Caco-2 (cell line): ENCODE measurements around the gene KIF18B. TPM values are rescaled to one million over a fixed set of nuclear protein-coding genes. Genes with fewer than 3 reads are reported as not detected.

Experiments
- BruUV-seq: library from RNA; stranded (reverse); fragments of 400-500 nt; replicated peaks from 2 replicates; lab custom pipeline; 2021; lab: Mats Ljungman, UMichigan
- CTCF ChIA-PET: fragments of 300-600 bp; sonication (Branson Sonifier 250); formaldehyde crosslinking; loops from one replicate; lab custom pipeline; 2022; ENCODE audit warnings: antibody characterized with exemption; lab: Charles Lee
- POLR2A ChIA-PET: fragments of 300-600 bp; sonication (Branson Sonifier 250); formaldehyde crosslinking; loops from one replicate; lab custom pipeline; 2022; ENCODE audit warnings: antibody characterized with exemption; lab: Charles Lee
- DNase-seq, 2 experiments: peaks; one replicate each; pipeline versions ENCODE4 v3.0.0 to v3.0.0-alpha.2; 2020 to 2022
- H3K27me3 ChIP-seq: replicated peaks from 2 replicates; pipeline ENCODE4 v1.6.0; 2011; ENCODE audit warnings: low read length; ENCODE audit not compliant: control insufficient read depth, insufficient read depth
- H3K36me3 ChIP-seq: 2 replicates; pipeline ENCODE4 v1.5.1; 2011; ENCODE audit warnings: low read length; ENCODE audit not compliant: control insufficient read depth, insufficient read depth
- H3K4me1 ChIP-seq: fragments of 250-450 bp; sonication (Bioruptor Pico); 2 replicates; pipeline ENCODE4 v1.5.1; 2020; ENCODE audit warnings: mild to moderate bottlenecking
- H3K4me3 ChIP-seq: 2 replicates; pipeline ENCODE4 v1.5.1; 2011; ENCODE audit warnings: low read depth, mild to moderate bottlenecking, control low read depth, low read length
- H3K9me3 ChIP-seq: fragments of 250-450 bp; sonication (Bioruptor Pico); 2 replicates; pipeline ENCODE4 v1.5.1; 2020; ENCODE audit warnings: mild to moderate bottlenecking, moderate library complexity
- H3K27ac Mint-ChIP-seq: one replicate; pipeline ENCODE4 v1.8.0; 2022; ENCODE audit warnings: mixed read lengths; ENCODE audit not compliant: unreplicated experiment
- H3K27me3 Mint-ChIP-seq: one replicate; pipeline ENCODE4 v1.8.0; 2022; ENCODE audit warnings: mixed read lengths; ENCODE audit not compliant: insufficient read depth, unreplicated experiment
- H3K36me3 Mint-ChIP-seq: one replicate; pipeline ENCODE4 v1.8.0; 2022; ENCODE audit warnings: mild to moderate bottlenecking, mixed read lengths; ENCODE audit not compliant: insufficient read depth, unreplicated experiment
- H3K4me1 Mint-ChIP-seq: one replicate; pipeline ENCODE4 v1.8.0; 2022; ENCODE audit warnings: low read depth, mixed read lengths; ENCODE audit not compliant: unreplicated experiment
- H3K4me3 Mint-ChIP-seq: one replicate; pipeline ENCODE4 v1.8.0; 2022; ENCODE audit warnings: mild to moderate bottlenecking, moderate library complexity, mixed read lengths; ENCODE audit not compliant: unreplicated experiment
- H3K9me3 Mint-ChIP-seq: one replicate; pipeline ENCODE4 v1.8.0; 2022; ENCODE audit warnings: mixed read lengths; ENCODE audit not compliant: unreplicated experiment
- CTCF ChIP-seq, 2 experiments: fragments of 200-600 bp in 1 of 2; IDR thresholded peaks; 1 replicate in 1 of 2; 2 replicates in 1 of 2; pipeline versions ENCODE4 v1.5.1 to v1.8.0; 2011 to 2022; ENCODE audit warnings: antibody characterized with exemption in 1 of 2, control low read depth in 1 of 2, inconsistent platforms in 1 of 2, low read depth in 1 of 2, low read length in 1 of 2, mild to moderate bottlenecking in 1 of 2, moderate library complexity in 1 of 2; ENCODE audit not compliant: insufficient read depth in 1 of 2, severe bottlenecking in 1 of 2, unreplicated experiment in 1 of 2
- intact Hi-C: fragments of 100-400 bp; cut with micrococcal nuclease; formaldehyde crosslinking; loops from one replicate; pipeline ENCODE4 v1.10.0; 2022; ENCODE audit not compliant: unreplicated experiment
- total RNA-seq: library from RNA; stranded (reverse); gene quantifications from 2 replicates; pipeline ENCODE4 v1.2.3, GENCODE V29; 2022

KIF18B gene
- total RNA-seq, 1 experiment from 2014 or later = 68.4 TPM

- POLR2A ChIA-PET = no interaction called here
- Histone ChIP-seq H3K9me3 (no peaks in the 10 kb centered on the region), H3K4me3 (no peak overlapping the region), H3K36me3 (no peaks in the 10 kb centered on the region), H3K27me3 (no peaks in the 10 kb centered on the region), H3K4me1 (peaks cover 6% of the 10 kb centered on the region)
- intact Hi-C loops = no loop called here
- Mint-ChIP-seq H3K27ac (no peak overlapping the region), H3K27me3 (peaks cover 11% of the 10 kb centered on the region), H3K36me3 (no peaks in the 10 kb centered on the region), H3K4me1 (no peaks in the 10 kb centered on the region), H3K4me3 (no peak overlapping the region), H3K9me3 (no peaks in the 10 kb centered on the region)
- DNase-seq = no peak
- CTCF ChIA-PET = interaction anchor here (0.5 to 1.0 kb wide), 2 partner anchors 10 to 25 kb away, joined by 4 to 5 read pairs; no protein-coding TSS in a partner anchor
- TF ChIP-seq CTCF (IDR thresholded peaks at IDR 0.05; ENCODE audit: insufficient read depth in 1 of 2, low read depth in 1 of 2, low read length in 1 of 2, severe bottlenecking in 1 of 2, unreplicated experiment in 1 of 2) = no peak
- no TSS peak for BruUV-seq
These were observed 24.4 kb upstream of the KIF18B start for GRCh38 chr17:44971776-44972483.

GRCh38 chr17:44970136-44970741, 22.7 kb upstream of the KIF18B start:
- Mint-ChIP-seq H3K9me3 (no peaks in the 10 kb centered on the region), H3K4me3 (peak overlapping the region; percentile 77), H3K36me3 (no peaks in the 10 kb centered on the region), H3K27me3 (peaks cover 15% of the 10 kb centered on the region), H3K4me1 (no peaks in the 10 kb centered on the region), H3K27ac (no peak overlapping the region)
- H3K4me3 ChIP-seq = peak overlapping the region; percentile 34
- no TSS peak for BruUV-seq
- peaks cover 1% of the 10 kb centered on the region; the same call in 1 of the 2 replicates for H3K27me3 ChIP-seq
- intact Hi-C loops = no loop called here
- no peak for TF ChIP-seq CTCF (IDR thresholded peaks at IDR 0.05; ENCODE audit: insufficient read depth in 1 of 2, low read depth in 1 of 2, low read length in 1 of 2, severe bottlenecking in 1 of 2, unreplicated experiment in 1 of 2)
- POLR2A ChIA-PET = interaction anchor here (0.5 kb wide), 1 partner anchor 752 kb away, joined by 6 read pairs; no protein-coding TSS in a partner anchor
- peak in 1 of 2 experiments; percentile 24 for DNase-seq
- peaks cover 6% of the 10 kb centered on the region for H3K4me1 ChIP-seq
- H3K36me3 ChIP-seq = no peaks in the 10 kb centered on the region
- CTCF ChIA-PET = interaction anchor here (0.9 to 1.0 kb wide), 2 partner anchors 24 to 50 kb away, joined by 3 to 6 read pairs; no protein-coding TSS in a partner anchor
- no peaks in the 10 kb centered on the region for H3K9me3 ChIP-seq

GRCh38 chr17:44969144-44969780, 21.7 kb upstream of the KIF18B start:
- no peaks in the 10 kb centered on the region for H3K4me1 Mint-ChIP-seq
- Histone ChIP-seq H3K27me3 (peaks cover 1% of the 10 kb centered on the region; the same call in 1 of the 2 replicates), H3K36me3 (no peaks in the 10 kb centered on the region), H3K9me3 (no peaks in the 10 kb centered on the region), H3K4me3 (no peak overlapping the region; the same call in 1 of the 2 replicates), H3K4me1 (peaks cover 6% of the 10 kb centered on the region)
- POLR2A ChIA-PET = interaction anchor here (1.0 to 1.6 kb wide), 2 partner anchors 22 to 70 kb away, joined by 3 to 10 read pairs; no protein-coding TSS in a partner anchor
- no peaks in the 10 kb centered on the region for H3K36me3 Mint-ChIP-seq
- no TSS peak for BruUV-seq
- peak overlapping the region; percentile 77 for H3K4me3 Mint-ChIP-seq
- CTCF ChIA-PET = interaction anchor here (1.3 to 1.6 kb wide), 6 partner anchors 8 to 80 kb away, joined by 3 to 10 read pairs (median 4); no protein-coding TSS in a partner anchor
- intact Hi-C loops = loop anchor here (2.0 to 5.0 kb wide), 2 partner anchors 47 to 50 kb away; no protein-coding TSS in a partner anchor
- TF ChIP-seq CTCF (IDR thresholded peaks at IDR 0.05; ENCODE audit: insufficient read depth in 1 of 2, low read depth in 1 of 2, low read length in 1 of 2, severe bottlenecking in 1 of 2, unreplicated experiment in 1 of 2) = no peak
- peaks cover 15% of the 10 kb centered on the region for H3K27me3 Mint-ChIP-seq
- no peak overlapping the region for H3K27ac Mint-ChIP-seq
- H3K9me3 Mint-ChIP-seq = no peaks in the 10 kb centered on the region
- no peak for DNase-seq
